ENCODE results near the gene BAIAP2L1. TPM values are rescaled to one million over a fixed set of nuclear protein-coding genes. Genes with fewer than 3 reads are reported as not detected.
A peak's percentile ranks its signal among the peaks of the same experiment; 100 is the strongest.
"Not testable (repeated sequence)": the region's sequence is repeated elsewhere in the genome, so short reads cannot be mapped to it uniquely, and the experiment has no call there.

The BAIAP2L1 gene, protein sequence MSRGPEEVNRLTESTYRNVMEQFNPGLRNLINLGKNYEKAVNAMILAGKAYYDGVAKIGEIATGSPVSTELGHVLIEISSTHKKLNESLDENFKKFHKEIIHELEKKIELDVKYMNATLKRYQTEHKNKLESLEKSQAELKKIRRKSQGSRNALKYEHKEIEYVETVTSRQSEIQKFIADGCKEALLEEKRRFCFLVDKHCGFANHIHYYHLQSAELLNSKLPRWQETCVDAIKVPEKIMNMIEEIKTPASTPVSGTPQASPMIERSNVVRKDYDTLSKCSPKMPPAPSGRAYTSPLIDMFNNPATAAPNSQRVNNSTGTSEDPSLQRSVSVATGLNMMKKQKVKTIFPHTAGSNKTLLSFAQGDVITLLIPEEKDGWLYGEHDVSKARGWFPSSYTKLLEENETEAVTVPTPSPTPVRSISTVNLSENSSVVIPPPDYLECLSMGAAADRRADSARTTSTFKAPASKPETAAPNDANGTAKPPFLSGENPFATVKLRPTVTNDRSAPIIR
- total RNA-seq (2014; rRNA removed), result 2.9 TPM in 2 replicates
- 4.3 TPM for polyA plus RNA-seq (2012)

GRCh38 chr7:98400542-98401340, at the start of gene BAIAP2L1:
BAIAP2L1 (minus strand) TSS chr7:98401090; CDS start chr7:98400852, 238 bp downstream.
- peak; percentile 38 for DNase-seq (ENCODE audit: low read depth)

DNA sequence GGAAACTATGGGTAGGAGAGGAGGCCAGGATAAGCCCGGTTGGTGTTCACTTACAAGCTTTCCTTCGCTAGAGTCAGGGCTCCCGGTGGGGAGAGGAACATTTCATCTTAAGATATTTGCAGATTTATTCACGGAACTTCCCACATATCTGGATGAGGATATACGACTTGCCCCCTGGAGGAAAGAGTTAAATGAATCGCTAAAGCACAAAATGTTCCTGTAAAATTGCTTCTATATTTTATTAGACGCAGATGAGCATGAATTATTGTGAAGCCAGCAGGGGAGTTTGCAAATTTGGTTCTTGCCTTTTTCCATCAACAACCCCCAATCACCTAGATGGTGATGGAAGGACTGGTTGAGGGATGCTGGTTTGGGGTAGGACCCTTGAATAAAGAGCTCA, 47.9 kb upstream of the BAIAP2L1 start:
- no peak for DNase-seq (ENCODE audit: low read depth)

- not testable (repeated sequence) for DNase-seq (ENCODE audit: low read depth)
Measured at GRCh38 chr7:98440992-98441391, 40.1 kb upstream of the BAIAP2L1 start.

GRCh38 chr7:98439484-98439883, 38.6 kb upstream of the BAIAP2L1 start:
- DNase-seq (ENCODE audit: low read depth), result no peak

DNA sequence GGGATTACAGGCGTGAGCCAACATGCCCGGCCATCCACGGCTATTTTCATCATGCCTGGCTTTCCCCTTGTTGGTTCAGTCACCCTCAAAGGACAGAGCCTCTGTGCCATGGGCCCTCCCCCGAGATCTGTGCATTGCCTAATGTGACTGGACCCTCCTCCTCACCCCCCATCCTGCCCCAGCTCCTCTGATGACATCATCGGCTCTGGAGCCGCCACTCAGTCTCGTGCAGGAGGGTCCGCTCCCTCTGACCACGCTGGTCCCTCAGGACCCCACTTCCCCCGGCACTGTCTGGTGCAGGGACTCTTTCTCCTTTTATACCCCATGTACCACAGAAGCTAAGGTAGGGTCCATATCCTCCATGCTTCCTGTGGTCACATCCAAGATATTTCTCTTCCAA, 33.2 kb upstream of the BAIAP2L1 start:
- DNase-seq (ENCODE audit: low read depth), result no peak

DNA sequence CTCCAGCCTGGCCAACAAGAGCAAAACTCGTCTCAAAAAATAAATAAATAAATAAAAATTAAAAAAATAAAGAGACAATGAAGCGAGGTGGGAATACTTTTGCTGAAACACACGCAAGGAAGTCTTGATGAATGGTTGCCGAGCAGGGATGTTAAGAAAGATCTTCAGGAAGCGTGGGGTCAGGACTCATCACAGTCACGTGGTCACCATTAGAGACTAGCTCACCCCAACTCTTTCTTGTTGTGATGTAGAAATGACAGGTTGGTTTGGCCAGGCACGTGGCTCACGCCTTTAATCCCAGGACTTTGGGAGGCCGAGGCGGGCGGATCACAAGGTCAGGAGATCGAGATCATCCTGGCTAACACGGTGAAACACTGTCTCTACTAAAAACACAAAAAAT, 28.9 kb upstream of the BAIAP2L1 start:
- DNase-seq (ENCODE audit: low read depth), result no peak

DNA sequence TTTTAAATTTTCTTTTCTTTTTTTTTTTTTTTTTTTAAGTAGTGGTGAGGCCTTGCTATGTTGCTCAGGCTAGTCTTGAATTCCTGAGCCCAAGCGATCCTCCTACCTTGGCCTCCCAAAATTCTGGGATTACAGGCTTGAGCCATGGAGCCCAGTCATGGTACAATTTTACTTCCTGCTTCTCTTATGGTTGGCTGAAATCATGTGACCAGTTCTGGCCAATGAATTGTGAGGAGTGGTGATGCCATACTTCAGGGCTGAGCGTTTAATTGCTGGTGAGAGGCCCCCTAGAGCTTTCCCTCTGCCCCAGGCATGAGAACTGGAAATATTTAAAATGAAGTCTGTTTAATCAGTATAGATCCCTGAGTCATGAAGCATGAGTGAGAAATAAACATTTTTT, 22.2 kb upstream of the BAIAP2L1 start:
- peak; percentile 50 for DNase-seq (ENCODE audit: low read depth)

- DNase-seq (ENCODE audit: low read depth), result peak; percentile 31
Measured at GRCh38 chr7:98420966-98421612, 20.2 kb upstream of the BAIAP2L1 start.

DNA sequence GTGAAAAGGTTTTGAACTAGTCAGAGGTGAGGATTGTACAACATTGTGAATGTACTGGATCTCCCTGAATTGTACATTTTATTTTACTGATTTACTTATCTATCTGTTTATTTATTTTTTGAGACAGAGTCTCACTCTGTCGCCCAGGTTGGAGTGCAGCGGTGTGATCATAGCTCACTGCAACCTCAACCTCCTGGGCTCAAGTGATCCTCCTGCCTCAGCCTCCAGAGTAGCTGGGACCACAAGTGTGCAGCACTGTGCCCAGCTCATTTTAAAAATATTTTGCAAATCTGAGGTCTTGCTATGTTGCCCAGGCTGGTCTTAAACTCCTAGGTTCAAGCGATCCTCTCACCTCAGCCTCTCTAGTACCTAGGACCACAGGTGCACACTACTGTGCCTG, 19.1 kb upstream of the BAIAP2L1 start:
- not testable (repeated sequence) for DNase-seq (ENCODE audit: low read depth)

DNA sequence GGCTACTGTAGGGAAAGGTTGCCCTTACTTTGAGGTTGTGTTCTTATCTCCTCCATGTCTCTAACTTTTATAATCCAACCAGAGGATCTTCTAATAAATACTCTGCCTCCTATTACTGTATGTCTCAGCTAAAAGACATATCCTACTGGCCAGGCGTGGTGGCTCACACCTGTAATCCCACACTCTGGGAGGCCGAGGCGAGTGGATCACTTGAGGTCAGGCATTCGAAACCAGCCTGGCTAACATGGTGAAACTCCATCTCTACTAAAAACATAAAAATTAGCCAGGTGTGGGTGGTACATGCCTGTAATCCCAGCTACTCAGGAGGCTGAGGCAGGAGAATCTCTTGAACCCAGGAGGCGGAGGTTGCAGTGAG, 18.4 kb upstream of the BAIAP2L1 start:
- DNase-seq (ENCODE audit: low read depth), result not testable (repeated sequence)

DNA sequence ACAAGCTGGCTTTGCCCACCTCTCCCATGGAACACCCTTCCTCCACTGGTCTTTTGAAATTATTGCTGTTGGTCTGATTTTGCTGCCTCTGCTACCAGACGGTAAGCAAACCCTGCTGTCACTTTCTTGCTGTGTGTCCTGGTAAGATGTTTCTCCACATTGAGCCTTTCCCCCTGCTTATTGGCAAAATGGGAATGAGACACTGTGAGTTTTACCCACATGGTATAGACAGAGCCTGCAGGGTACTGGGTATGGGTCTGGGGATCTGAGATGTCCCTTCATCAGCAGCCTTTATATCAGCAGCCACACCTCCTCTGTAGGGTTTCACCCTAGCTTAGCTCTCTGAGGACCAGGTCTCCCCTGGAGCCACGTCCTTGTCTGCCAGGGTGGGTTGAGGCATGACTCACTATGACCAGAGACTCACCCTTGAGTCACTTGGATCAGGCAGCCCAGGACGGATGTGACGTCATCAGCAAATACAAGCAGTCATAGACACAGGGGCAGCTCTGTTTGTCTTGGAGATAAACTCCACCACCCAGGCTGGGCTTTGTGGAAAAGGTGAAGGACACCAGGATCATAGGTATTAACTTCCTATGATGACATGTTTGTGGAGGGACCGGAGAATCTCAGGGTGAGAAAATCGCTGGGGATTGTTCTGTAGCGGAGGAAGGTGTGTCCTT, 17.9 kb upstream of the BAIAP2L1 start:
- DNase-seq (ENCODE audit: low read depth), result peak; percentile 98

DNA sequence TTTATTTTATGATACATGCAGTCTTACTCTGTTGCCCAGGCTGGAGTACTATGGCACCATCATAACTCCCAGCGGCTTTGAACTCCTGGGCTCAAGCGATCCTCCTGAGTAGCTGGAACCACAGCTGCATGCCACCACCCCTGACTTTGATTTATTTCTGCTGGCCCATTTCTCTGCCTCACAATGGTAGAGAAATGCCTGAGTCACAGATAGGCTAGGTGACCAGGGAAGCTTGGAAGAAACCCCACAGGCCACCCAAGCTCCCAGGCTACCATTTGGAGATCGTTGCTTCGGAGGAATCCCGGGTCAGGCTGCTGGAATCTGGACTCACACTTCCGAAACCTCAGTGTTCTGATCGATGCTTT, 17.4 kb upstream of the BAIAP2L1 start:
- DNase-seq (ENCODE audit: low read depth), result peak; percentile 49

DNA sequence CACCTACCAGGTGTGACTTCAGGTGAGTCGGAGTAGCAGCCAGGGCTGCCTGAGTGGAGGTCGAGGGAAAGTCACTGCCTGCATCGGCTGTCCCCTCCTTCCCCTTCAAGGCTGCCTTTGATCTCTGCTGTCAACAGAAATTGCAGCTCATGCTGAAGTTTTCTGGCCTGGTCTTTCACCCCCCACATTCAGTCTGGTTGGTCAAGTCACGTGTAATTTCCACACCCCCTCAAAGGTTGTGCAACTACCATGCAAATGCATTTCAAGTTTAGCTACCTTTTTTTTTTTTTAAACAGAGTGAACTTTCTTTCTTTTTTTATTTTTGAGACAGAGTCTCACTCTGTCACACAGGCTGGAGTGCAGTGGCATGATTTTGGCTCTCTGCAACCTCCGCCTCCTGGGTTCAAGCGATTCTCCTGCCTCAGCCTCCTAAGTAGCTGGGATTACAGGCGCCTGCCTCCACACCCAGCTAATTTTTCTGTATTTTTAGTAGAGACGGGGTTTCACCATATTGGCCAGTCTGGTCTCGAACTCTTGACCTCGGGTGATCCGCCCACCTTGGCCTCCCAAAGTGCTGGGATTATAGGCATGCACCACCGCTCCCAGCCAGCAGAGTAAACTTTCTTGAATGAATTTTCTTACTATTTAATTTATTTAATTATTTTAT, 16.8 kb upstream of the BAIAP2L1 start:
- DNase-seq (ENCODE audit: low read depth), result peak; percentile 44

DNA sequence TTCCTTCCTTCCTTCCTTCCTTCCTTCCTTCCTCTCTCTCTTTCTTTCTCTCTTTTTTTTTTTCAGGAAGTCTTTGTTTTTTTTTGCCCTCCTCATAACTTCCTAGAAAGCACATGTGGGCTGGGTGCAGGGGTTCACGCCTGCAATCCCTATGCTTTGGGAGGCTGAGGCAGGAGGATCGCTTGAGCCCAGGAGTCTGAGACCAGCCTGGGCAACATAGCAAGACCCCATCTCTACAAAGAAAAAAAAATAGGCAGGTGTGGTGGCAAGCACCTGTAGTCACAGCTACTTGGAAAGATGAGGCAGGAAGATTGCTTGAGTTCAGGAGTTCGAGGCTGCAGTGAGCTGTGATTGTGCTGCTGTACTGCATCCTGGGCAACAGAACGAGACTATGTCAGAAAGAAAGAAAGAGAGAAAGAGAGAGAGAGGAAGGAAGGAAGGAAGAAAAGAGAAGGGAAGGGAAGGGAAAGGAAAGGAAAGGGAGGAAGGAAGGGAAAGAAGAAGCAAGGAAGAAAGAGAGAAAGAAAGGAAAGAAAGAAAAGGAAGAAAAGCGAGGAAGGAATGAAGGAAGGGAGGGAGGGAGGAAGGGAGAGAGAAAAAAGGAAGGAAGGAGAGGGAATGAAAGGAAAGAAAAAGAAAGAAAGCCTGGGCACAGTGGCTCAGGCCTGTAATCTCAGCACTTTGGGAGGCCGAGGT, 13.5 kb upstream of the BAIAP2L1 start:
- DNase-seq (ENCODE audit: low read depth), result no peak

DNA sequence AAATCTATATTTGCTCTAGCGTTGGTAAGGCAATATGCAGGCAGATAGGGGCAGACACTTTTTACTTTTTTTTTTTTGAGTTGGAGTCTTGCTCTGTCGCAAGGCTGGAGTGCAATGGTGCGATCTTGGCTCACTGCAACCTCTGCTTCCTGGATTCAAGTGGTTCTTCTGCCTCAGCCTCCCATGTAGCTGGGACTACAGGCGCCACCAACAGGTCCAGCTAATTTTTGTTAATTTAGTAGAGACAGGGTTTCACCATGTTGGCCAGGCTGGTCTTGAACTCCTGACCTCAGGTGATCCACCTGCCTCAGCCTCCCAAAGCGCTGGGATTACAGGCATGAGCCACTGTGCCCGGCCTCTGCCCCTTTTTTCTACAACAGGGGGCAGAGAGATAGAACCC, 12.8 kb upstream of the BAIAP2L1 start:
- not testable (repeated sequence) for DNase-seq (ENCODE audit: low read depth)

DNA sequence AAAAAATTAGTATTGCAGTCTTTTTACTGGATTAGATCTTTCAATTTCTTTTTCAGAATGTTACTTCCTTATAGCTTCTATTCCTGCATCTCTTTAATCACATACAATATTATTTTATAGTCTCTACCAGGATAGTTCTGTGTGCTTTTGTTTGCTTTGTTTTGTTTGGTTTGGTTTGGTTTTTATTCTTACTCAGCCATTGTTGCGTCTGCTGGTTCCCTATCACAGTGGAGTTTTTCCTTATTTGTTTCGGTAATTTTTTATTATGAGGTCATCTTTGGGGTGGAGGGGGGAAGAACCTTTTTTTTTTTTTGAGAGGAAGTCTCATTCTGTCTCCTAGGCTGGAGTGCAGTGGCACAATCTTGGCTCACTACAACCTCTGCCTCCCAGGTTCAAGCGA, 9.0 kb upstream of the BAIAP2L1 start:
- no peak for DNase-seq (ENCODE audit: low read depth)

DNA sequence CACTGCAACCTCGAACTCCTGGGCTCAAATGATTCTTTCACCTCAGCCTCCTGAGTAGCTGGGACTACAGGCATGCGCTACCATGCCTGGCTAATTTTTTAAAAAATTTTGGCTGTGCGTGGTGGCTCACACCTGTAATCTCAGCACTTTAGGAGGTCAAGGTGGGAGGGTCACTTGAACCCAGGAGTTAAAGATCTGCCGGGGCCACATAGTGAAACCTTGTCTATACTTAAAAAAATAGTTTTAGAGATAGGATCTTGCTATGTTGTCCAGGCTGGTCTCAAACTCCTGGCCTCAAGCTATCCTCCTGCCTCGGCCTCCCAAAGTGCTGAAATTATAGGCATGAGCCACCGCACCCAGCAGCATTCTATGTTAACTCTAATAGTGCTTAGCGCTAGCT, 7.3 kb upstream of the BAIAP2L1 start:
- DNase-seq (ENCODE audit: low read depth), result not testable (repeated sequence)

DNA sequence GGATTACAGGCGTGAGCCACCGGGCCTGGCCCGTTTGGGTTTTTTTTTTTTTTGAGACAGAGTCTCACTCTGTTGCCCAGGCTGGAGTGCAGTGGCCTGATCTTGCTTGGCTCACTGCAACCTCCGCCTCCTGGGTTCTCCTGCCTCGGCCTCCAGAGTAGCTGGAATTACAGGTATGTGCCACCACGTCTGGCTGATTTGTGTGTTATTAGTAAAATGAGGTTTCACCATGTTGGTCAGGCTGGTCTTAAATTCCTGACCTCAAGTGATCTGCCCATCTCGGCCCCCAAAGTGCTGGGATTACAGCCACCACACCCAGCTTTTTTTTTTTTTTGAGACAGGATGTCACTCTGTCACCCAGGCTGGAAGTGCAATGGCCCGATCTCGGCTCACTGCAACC, 5.9 kb upstream of the BAIAP2L1 start:
- no peak for DNase-seq (ENCODE audit: low read depth)

GRCh38 chr7:98404840-98405239, 4.0 kb upstream of the BAIAP2L1 start:
- DNase-seq (ENCODE audit: low read depth), result no peak

GRCh38 chr7:98399890-98400541, 874 bp downstream of the BAIAP2L1 start:
- DNase-seq (ENCODE audit: low read depth), result no peak
